ENCODE results near the gene SNRNP25.
"Not testable (repeated sequence)": the region's sequence is repeated elsewhere in the genome, so short reads cannot be mapped to it uniquely, and the experiment has no call there.

SNRNP25 gene

GRCh38 chr16:53346-54236 is at the start of gene SNRNP25, which contains the start of gene POLR3K:
Gene SNRNP25, plus strand, starts transcription at chr16:53828. Its CDS starts 189 bp downstream, at chr16:54017.
Gene POLR3K, minus strand, starts transcription at chr16:53608. Its CDS starts 22 bp downstream, at chr16:53586.
- DNase-seq = peak; percentile 94

GRCh38 chr16:9903-10665 is 43.5 kb upstream of the SNRNP25 start:
- DNase-seq = no peak

GRCh38 chr16:10772-11171 is 42.9 kb upstream of the SNRNP25 start:
- peak; percentile 86 for DNase-seq

GRCh38 chr16:17062-17765 is 36.4 kb upstream of the SNRNP25 start:
- DNase-seq = not testable (repeated sequence)

GRCh38 chr16:20886-21285 is 32.7 kb upstream of the SNRNP25 start:
- DNase-seq = not testable (repeated sequence)

GRCh38 chr16:24151-24550 is 29.5 kb upstream of the SNRNP25 start:
- not testable (repeated sequence) for DNase-seq

GRCh38 chr16:25926-26348 is 27.7 kb upstream of the SNRNP25 start:
- DNase-seq = not testable (repeated sequence)

- DNase-seq = not testable (repeated sequence)
Observed at GRCh38 chr16:30627-31026, 23.0 kb upstream of the SNRNP25 start.

- not testable (repeated sequence) for DNase-seq
Observed at GRCh38 chr16:33154-33876, 20.3 kb upstream of the SNRNP25 start.

GRCh38 chr16:33877-34647 is 19.6 kb upstream of the SNRNP25 start:
- no peak for DNase-seq

- no peak for DNase-seq
Observed at GRCh38 chr16:34648-34987, 19.0 kb upstream of the SNRNP25 start.

- no peak for DNase-seq
Observed at GRCh38 chr16:35011-35677, 18.5 kb upstream of the SNRNP25 start.

GRCh38 chr16:35678-36305 is 17.8 kb upstream of the SNRNP25 start:
- no peak for DNase-seq

GRCh38 chr16:36336-36984 is 17.2 kb upstream of the SNRNP25 start:
- DNase-seq = no peak

- no peak for DNase-seq
Observed at GRCh38 chr16:37511-37910, 16.1 kb upstream of the SNRNP25 start.

- DNase-seq = not testable (repeated sequence)
Observed at GRCh38 chr16:38206-38605, 15.4 kb upstream of the SNRNP25 start.

GRCh38 chr16:38941-39892 is 14.4 kb upstream of the SNRNP25 start:
- DNase-seq = peak; percentile 31

- no peak for DNase-seq
Observed at GRCh38 chr16:41439-42068, 12.1 kb upstream of the SNRNP25 start.

All from activated T-cell treated with anti-CD3 and anti-CD28 coated beads, Interleukin-2, amount 50 U/mL, for 1 hour (primary cell).